NOMO-1 treated with DMSO at 0.1 percent for 48 hours (cell line): ENCODE results near the gene ASMTL.
"Not testable (repeated sequence)": the region's sequence is repeated elsewhere in the genome, so short reads cannot be mapped to it uniquely, and the experiment has no call there.

ENCODE experiments used
- DNase-seq: peaks from one replicate; lab custom pipeline; 2025; ENCODE audit not compliant: unreplicated experiment; lab: John Stamatoyannopoulos, UW

Gene ASMTL

DNA sequence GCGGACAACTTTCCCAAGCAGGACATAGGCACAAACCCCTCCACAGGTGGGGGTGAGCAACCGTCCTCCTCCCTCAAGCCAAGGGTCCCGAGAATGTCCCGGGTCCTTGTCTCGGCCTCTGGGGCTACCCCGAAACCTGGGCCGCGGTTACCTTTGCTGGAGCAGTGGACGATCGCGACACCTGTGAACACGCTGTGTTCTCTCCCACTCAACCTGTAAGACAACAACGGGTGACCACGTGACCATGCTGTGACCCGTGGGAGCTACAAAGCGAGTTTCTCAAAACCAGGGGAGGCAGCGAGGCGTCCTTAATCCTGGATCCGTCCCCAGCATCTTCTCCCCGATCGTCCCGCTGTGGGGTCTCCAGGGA lies 17.9 kb downstream of the ASMTL start:
- no peak for DNase-seq

DNA sequence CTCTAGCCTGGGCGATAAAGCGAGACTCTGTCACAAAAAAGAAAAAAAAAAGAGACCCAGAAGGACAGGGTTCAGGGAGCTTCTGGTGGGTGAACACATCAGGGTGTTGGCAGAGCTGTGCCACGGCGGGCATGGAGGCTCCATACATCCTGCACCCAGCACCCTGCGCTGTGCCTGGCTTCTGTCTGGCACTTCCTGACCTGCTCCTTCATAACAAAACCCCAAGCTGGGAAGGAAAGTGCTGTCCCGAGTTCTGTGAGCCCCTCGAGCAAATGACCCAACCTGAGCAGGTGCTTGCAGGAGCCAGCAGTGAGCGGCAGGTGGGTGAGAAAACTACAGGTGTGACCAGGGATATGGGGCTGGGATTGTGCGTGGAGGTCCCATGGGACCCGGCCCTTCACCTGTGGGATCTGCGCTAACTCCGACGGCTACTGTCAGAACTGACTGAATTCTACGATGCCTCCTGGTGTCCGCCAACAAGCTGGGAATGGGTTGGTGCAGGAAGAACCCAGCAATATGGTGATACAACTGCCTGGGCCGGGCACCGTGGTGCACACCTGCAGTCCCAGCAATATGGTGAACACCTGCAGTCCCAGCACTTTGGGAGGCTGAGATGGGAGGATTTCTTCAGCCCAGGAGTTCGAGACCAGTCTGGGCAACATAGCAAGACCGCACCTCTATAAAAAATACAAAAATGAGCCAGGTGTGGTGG lies 18.9 kb downstream of the ASMTL start:
- DNase-seq = no peak

DNA sequence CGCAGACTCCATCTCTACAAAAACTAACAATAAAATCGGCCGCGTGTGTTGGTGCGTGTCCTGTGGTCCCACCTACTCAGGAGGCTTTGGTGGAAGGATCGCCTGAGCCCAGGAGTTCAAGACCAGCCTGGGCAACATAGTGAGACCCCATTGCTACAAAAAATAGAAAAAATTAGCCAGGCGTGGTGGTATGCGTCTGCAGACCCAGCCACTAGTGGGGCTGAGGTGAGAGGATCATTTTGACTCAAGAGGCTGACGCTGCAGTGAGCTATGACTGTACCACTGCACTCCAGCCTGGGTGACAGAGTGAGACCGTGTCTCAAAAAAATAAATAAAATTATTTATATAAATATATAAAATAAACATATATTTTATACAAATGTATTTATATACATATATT lies 22.3 kb downstream of the ASMTL start:
- DNase-seq = no peak

DNA sequence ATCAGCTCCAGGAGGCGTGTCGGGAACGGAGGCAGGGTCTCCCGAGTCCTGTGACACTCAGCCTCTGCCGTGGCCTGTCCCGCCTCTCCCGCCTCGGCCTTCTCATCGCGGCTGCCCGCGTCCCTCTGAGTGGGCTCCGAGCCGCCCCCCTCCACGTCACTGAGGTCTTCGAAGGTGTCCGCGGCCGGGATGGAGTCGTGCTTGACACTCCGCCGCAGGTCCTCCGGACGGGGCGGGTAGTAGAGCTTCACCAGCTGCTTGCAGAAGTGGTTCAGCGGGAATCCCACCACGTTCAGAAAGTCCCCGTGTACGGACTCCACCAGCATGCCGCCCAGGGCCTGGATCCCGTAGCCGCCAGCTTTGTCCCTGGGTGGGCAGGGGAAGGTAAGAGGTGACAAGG lies 25.0 kb downstream of the ASMTL start:
- no peak for DNase-seq

GRCh38 chrX:1426321-1426720 lies 26.4 kb downstream of the ASMTL start:
- not testable (repeated sequence) for DNase-seq

- no peak for DNase-seq
These were observed 27.3 kb downstream of the ASMTL start for GRCh38 chrX:1425381-1425780.

DNA sequence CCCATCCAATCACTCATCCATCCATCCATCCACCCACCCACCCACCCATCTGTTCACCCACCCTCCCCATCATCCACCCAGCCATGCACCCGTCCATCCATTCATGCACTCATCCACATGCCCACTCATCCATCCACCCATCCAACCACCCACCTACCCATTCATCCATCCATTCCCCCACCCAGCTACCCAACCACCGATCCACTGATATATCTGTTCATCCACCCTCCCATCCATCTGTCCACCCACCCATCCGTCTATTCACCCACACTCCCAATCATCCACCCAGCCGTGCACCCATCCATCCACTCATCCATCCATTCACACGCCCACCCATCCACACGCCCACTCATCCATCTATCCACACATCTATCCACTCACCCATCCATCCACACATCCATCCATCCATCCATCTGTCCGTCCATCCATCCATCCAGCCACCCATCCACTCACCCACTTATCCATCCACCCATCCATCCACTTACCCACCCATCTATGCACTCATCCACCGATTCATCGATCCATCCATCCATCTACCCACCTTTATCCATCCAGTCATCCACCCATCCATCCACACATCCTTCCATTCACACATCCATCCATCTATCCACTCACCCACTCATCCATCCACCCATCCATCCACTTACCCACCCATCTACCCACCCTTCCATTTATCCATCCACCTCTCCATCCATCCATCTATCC lies 28.4 kb downstream of the ASMTL start:
- no peak for DNase-seq

GRCh38 chrX:1423215-1423614 lies 29.5 kb downstream of the ASMTL start:
- no peak for DNase-seq

DNA sequence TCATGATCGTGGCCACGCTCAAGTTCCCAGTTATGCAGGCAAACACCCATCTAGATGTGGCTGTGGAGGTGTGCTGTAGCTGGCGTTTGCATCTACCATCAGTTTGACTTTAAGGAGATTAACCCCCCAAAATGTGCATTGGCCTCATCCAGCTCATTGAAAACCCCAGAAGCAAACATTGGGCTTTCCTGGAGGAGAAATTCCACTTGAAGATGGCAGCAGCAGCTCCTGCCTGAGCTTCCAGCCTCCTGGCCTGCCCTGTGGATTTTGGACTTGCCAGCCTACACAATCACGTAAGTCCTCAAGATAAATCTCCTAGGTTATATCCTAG lies 30.6 kb downstream of the ASMTL start:
- DNase-seq = no peak

GRCh38 chrX:1421433-1422134 lies 31.1 kb downstream of the ASMTL start:
- no peak for DNase-seq

GRCh38 chrX:1420371-1420770 lies 32.3 kb downstream of the ASMTL start:
- no peak for DNase-seq

DNA sequence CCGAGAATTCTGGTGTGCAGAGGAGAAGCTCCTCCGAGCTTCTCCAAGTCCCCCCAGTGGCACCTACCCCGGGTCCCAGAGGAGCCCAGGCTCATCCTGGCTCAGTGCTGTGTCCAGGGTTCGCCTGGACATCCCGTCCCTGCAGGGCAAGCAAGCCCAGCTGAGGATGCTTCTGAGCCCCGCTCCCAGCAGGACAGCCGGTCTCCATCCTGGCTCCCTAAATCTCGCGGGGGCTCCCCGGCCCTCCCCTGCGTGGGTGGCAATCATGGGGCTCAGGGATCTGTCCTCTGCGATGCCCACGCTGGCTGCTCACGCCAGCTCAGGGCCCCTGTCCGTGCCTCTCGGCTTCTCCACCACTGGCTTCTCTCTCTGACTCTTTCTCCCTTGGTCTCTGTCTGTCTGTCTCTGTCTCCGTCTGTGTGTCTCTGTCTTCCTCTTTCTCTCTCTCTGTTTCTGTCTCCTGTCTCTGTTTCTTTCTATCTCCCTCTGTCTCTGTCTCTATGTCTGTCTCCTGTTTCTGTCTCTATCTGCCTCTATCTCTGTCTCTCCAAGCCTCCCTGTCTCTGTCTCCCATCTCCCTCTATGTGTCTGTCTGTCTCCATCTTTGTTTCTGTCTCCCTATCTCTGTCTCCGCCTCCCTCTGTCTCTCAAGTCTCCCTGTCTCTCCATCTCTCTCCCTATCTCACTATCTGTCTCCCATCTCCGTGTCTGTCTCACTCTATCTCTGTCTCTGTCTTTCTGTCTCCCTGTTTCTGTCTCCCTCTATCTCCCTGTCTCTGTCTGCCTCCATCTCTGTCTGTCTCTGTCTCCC lies 33.0 kb downstream of the ASMTL start:
- no peak for DNase-seq

- DNase-seq = no peak
These were observed 33.7 kb downstream of the ASMTL start for GRCh38 chrX:1418901-1419544.

- DNase-seq = no peak
These were observed 34.6 kb downstream of the ASMTL start for GRCh38 chrX:1417921-1418771.

DNA sequence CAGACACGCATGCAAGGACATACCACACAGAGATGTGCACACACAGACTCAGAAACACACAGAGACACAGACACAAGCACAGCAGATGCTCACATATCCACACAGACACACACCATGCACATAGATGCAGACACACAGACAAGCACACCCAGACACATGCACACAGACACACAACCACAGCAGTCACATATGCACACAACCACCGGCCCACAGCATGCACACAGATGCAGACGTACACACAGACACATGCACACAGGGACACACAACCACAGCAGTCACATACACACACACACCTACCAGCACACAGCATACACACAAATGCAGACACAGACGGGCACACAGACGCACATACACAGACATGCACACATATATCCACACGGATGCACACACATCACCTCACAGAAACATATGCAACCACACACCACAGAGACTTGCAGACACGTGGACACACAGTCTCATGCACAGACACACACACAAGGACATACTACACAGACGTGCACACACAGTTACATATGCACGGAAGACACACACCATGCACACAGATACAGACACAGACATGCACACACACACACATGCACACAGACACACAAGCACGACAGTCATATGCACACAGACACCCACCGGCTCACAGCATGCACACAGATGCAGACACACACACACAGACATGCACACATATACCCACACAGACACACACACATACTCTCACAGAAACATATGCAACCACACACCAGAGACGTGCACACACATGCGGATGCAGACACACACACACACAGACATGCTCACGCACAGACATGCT lies 35.5 kb downstream of the ASMTL start:
- no peak for DNase-seq

DNA sequence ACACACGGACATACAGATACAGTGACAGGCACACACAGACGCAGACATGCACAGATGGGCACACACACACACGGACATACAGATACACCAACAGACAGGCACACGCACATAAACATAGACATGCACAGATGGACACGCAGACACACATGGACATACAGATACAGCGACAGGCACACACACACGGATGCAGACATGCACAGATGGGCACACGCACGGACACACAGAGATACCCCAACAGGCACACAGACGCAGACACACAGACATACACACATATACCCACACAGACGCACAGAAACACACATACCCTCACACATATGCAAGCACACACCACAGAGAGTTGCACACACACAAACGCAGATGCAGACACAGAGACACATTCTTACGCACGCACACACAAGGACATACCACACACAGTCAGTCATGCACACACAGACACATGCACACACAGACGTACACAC lies 36.4 kb downstream of the ASMTL start:
- no peak for DNase-seq

- DNase-seq = no peak
These were observed 40.1 kb downstream of the ASMTL start for GRCh38 chrX:1412551-1413161.

DNA sequence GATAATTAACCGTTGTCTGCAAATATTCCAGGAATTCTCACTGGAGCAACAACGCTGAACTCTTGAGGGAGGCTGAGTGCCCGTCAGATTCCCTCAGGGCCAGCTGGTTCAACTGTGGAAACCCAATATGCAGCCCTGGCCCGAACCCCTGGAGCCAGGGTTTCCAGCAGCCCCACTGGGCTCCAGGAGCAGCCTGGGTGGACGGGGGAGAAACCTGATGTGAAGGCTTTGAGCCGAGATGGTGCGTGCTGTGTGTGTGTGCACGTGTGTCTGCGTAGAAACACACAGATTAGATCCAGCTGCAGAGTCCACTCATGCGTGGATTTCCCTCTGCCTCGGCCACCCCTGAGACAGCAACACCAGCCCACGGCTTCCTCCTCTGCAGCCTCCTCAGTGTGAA lies 41.4 kb downstream of the ASMTL start:
- DNase-seq = no peak

- DNase-seq = no peak
These were observed 45.7 kb downstream of the ASMTL start for GRCh38 chrX:1407035-1407434.
